HepG2 (cell line): Measurements from ENCODE around the gene PEAK3. TPM values are rescaled to one million over a fixed set of nuclear protein-coding genes. Genes with fewer than 3 reads are reported as not detected.

ENCODE experiments used
- ARID2 ChIP-seq: sonication (generic); formaldehyde crosslinking; IDR thresholded peaks from 2 replicates; pipeline ENCODE4 v1.8.1; 2022; ENCODE audit warnings: mild to moderate bottlenecking, missing genetic modification reagents, borderline replicate concordance
- BCL3 ChIP-seq: sonication (generic); formaldehyde crosslinking; IDR thresholded peaks from 2 replicates; pipeline ENCODE4 v1.5.1; 2020; ENCODE audit warnings: mild to moderate bottlenecking, missing genetic modification reagents, moderate library complexity
- CBX1 ChIP-seq: IDR thresholded peaks from one replicate; pipeline ENCODE4 v1.6.1; 2016; ENCODE audit warnings: antibody characterized with exemption, low read depth
- DNMT3B ChIP-seq: conservative IDR thresholded peaks from 2 replicates; pipeline ENCODE4 v1.6.1; 2016; ENCODE audit warnings: missing biosample characterization, control low read depth
- IRX3 ChIP-seq: sonication (generic); formaldehyde crosslinking; IDR thresholded peaks from 2 replicates; pipeline ENCODE4 v1.8.1; 2023; ENCODE audit warnings: mild to moderate bottlenecking, low read depth, missing genetic modification reagents, borderline replicate concordance
- KLF15 ChIP-seq: sonication (generic); formaldehyde crosslinking; IDR thresholded peaks from 2 replicates; pipeline ENCODE4 v1.8.1; 2023; ENCODE audit warnings: borderline replicate concordance, mild to moderate bottlenecking, inconsistent platforms, missing genetic modification reagents, mixed read lengths
- NFIB ChIP-seq: sonication (generic); formaldehyde crosslinking; IDR thresholded peaks from 2 replicates; pipeline ENCODE4 v1.9.0; 2021; ENCODE audit warnings: missing genetic modification reagents, mild to moderate bottlenecking, borderline replicate concordance
- PHF5A ChIP-seq: IDR thresholded peaks from one replicate; pipeline ENCODE4 v1.6.1; 2018; ENCODE audit warnings: low read depth, missing genetic modification reagents; ENCODE audit not compliant: unreplicated experiment
- PLRG1 ChIP-seq: fragments of 450-650 bp; conservative IDR thresholded peaks from 2 replicates; pipeline ENCODE4 v1.6.1; 2016
- PRMT3 ChIP-seq: sonication (generic); formaldehyde crosslinking; IDR thresholded peaks from 2 replicates; pipeline ENCODE4 v1.8.1; 2022; ENCODE audit warnings: low read depth, mild to moderate bottlenecking, moderate library complexity, missing genetic modification reagents, borderline replicate concordance
- SMAD1 ChIP-seq: sonication (generic); formaldehyde crosslinking; IDR thresholded peaks from 2 replicates; pipeline ENCODE4 v1.4.0; 2020; ENCODE audit warnings: missing genetic modification reagents, low read depth, mild to moderate bottlenecking, borderline replicate concordance
- ZC3H4 ChIP-seq: sonication (generic); formaldehyde crosslinking; IDR thresholded peaks from 2 replicates; pipeline ENCODE4 v1.4.0; 2020; ENCODE audit warnings: missing genetic modification reagents, borderline replicate concordance
- ZNF292 ChIP-seq: sonication (generic); formaldehyde crosslinking; IDR thresholded peaks from 2 replicates; pipeline ENCODE4 v1.8.1; 2022; ENCODE audit warnings: mild to moderate bottlenecking, low read depth, missing genetic modification reagents, borderline replicate concordance
- ZNF512B ChIP-seq: sonication (generic); formaldehyde crosslinking; IDR thresholded peaks from 2 replicates; pipeline ENCODE4 v1.5.1; 2020; ENCODE audit warnings: missing genetic modification reagents, mild to moderate bottlenecking, borderline replicate concordance
- ZNF556 ChIP-seq: sonication (generic); formaldehyde crosslinking; IDR thresholded peaks from 2 replicates; pipeline ENCODE4 v1.4.0; 2020; ENCODE audit warnings: mild to moderate bottlenecking, missing genetic modification reagents, borderline replicate concordance
- ZNF670 ChIP-seq: sonication (generic); formaldehyde crosslinking; IDR thresholded peaks from 2 replicates; pipeline ENCODE4 v1.8.0; 2022; ENCODE audit warnings: mild to moderate bottlenecking, missing genetic modification reagents, borderline replicate concordance
- ZNF720 ChIP-seq: sonication (generic); formaldehyde crosslinking; IDR thresholded peaks from 2 replicates; pipeline ENCODE4 v1.4.0; 2020; ENCODE audit warnings: missing genetic modification reagents
- ZNF761 ChIP-seq: sonication (generic); formaldehyde crosslinking; conservative IDR thresholded peaks from 2 replicates; pipeline ENCODE4 v1.4.0; 2020; ENCODE audit warnings: mild to moderate bottlenecking, missing genetic modification reagents
- polyA plus RNA-seq, 8 experiments: library from polyadenylated mRNA; depleted of rRNA in 3 of 8; stranded (reverse) in 7 of 8; unstranded in 1 of 8; fragments of >200 nt; fragmentation: Illumina TruSeq in 4 of 8; extraction: Trizol in 4 of 8; gene quantifications; 2 replicates each; pipeline versions ENCODE4 v1.2.1 to v1.2.3, GENCODE V29; 2011 to 2016; ENCODE audit warnings: low read depth in 4 of 8, missing spikeins in 1 of 8, mixed read lengths in 1 of 8; ENCODE audit not compliant: insufficient read depth in 1 of 8
- total RNA-seq, 5 experiments: library from RNA; depleted of rRNA; stranded (reverse); fragments of >200 nt; fragmentation: Illumina TruSeq; extraction: Trizol; gene quantifications; 2 replicates each; pipeline ENCODE4 v1.2.3, GENCODE V29; 2016; ENCODE audit warnings: low read depth in 1 of 5
- TF ChIP-seq, protein P1 (sequence below): IDR thresholded peaks from 2 replicates; pipeline ENCODE4 v1.6.1; 2018; ENCODE audit warnings: missing genetic modification reagents
- TF ChIP-seq, protein P2 (sequence below): sonication (generic); formaldehyde crosslinking; IDR thresholded peaks from 2 replicates; pipeline ENCODE4 v1.4.0; 2020; ENCODE audit warnings: mild to moderate bottlenecking, missing genetic modification reagents

Gene PEAK3
- total and polyA plus RNA-seq, 2 of the 13 experiments (the other 11 are each of a cell fraction or from before 2014, with no cell fraction given), result not detected

DNA sequence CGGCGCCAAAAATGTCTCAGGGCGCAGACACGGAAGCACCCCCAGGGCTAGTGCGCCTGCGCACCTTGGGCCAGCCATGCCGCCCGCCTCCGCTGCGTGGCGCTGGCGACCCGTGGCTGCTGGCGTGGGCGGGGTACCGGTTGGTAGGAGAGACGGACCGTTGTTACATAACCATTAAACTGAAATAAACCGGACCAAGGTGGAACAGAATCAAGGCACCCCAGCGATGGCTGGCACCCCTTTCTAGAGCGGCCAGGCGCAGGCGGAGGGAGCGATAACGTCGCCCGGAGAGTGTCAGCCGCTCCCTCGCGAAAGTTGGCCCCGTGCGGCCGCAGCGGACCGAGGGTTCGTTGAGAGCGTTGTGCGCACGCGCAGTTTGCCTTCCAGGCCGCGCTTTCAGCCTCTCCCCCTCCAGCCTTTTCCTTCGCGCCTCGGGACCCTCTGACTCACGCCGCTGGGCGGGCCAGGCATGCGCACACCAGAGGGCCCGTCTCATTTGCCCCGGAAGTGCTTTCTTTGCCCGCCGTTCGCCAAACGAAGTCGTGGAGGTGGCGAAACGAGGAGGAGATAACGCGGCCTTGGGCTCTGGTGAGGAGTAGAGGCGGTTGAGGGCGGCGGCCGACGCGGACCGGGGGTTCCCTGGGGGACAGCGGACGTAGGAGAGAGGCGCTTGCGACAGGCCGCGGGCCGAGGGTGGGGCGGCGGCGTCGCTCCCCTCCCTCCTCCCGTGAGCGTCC is 45.5 kb downstream of the PEAK3 start, which contains the start of the genes PLEKHJ1 and SF3A2 (continued):
- TF ChIP-seq ZNF670 (CRISPR knock-in tag) (peak; percentile 99), ARID2 (CRISPR knock-in tag) (peak; percentile 97; the same call in 1 of the 2 replicates), KLF15 (CRISPR knock-in tag) (peak; percentile 86; the same call in 1 of the 2 replicates), NFIB (CRISPR knock-in tag) (no peak), IRX3 (CRISPR knock-in tag) (peak; percentile 93; the same call in 1 of the 2 replicates), ZC3H4 (CRISPR knock-in tag) (peak; percentile 53; the same call in 1 of the 2 replicates), SMAD1 (CRISPR knock-in tag) (peak; percentile 86; the same call in 1 of the 2 replicates), ZNF292 (peak; percentile 77; the same call in 1 of the 2 replicates), PHF5A (CRISPR knock-in tag) (peak; percentile 62), CBX1 (peak; percentile 23), ZNF761 (CRISPR knock-in tag) (peak; percentile 81), ZNF556 (peak; percentile 72; the same call in 1 of the 2 replicates), PLRG1 (no peak), ZNF512B (CRISPR knock-in tag) (peak; percentile 84; the same call in 1 of the 2 replicates), ZNF720 (CRISPR knock-in tag) (no peak), DNMT3B (CRISPR knock-in tag) (peak; percentile 97), BCL3 (peak; percentile 95), PRMT3 (0 out of 2 replicates have a peak, but pooled peaks have one; percentile 68)
- TF ChIP-seq, protein P1, sequence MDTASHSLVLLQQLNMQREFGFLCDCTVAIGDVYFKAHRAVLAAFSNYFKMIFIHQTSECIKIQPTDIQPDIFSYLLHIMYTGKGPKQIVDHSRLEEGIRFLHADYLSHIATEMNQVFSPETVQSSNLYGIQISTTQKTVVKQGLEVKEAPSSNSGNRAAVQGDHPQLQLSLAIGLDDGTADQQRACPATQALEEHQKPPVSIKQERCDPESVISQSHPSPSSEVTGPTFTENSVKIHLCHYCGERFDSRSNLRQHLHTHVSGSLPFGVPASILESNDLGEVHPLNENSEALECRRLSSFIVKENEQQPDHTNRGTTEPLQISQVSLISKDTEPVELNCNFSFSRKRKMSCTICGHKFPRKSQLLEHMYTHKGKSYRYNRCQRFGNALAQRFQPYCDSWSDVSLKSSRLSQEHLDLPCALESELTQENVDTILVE (CRISPR knock-in tag), result peak; percentile 100
- TF ChIP-seq, protein P2, sequence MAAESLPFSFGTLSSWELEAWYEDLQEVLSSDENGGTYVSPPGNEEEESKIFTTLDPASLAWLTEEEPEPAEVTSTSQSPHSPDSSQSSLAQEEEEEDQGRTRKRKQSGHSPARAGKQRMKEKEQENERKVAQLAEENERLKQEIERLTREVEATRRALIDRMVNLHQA, result no peak
